Measurements from ENCODE around the gene MAGEA12.
"Not testable (repeated sequence)": the region's sequence is repeated elsewhere in the genome, so short reads cannot be mapped to it uniquely, and the experiment has no call there.

Gene MAGEA12, protein sequence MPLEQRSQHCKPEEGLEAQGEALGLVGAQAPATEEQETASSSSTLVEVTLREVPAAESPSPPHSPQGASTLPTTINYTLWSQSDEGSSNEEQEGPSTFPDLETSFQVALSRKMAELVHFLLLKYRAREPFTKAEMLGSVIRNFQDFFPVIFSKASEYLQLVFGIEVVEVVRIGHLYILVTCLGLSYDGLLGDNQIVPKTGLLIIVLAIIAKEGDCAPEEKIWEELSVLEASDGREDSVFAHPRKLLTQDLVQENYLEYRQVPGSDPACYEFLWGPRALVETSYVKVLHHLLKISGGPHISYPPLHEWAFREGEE

DNA sequence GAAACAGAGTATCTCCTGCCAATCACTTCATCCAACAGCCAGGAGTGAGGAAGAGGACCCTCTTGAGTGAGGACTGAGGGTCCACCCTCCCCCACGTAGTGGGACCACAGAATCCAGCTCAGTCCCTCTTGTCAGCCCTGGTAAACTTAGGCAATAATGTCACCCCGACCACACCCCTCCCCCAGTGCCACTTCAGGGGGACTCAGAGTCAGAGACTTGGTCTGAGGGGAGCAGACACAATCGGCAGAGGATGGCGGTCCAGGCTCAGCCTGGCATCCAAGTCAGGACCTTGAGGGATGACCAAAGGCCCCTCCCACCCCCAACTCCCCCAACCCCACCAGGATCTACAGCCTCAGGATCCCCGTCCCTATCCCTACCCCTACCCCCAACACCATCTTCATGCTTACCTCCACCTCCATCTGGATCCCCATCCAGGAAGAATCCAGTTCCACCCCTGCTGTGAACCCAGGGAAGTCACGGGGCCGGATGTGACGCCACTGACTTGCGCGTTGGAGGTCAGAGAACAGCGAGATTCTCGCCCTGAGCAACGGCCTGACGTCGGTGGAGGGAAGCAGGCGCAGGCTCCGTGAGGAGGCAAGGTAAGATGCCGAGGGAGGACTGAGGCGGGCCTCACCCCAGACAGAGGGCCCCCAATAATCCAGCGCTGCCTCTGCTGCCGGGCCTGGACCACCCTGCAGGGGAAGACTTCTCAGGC, at the start of gene MAGEA12, which contains the start of gene CSAG1:
TSS of gene MAGEA12 (plus strand) at position 497 of the 715 bp plus-strand sequence. CDS start 2,405 bp downstream, outside the sequence.
TSS of gene CSAG1 (minus strand) at position 461 of the 715 bp plus-strand sequence. CDS start 1,261 bp downstream, outside the sequence.
- DNase-seq: peak; percentile 89 to 93

DNA sequence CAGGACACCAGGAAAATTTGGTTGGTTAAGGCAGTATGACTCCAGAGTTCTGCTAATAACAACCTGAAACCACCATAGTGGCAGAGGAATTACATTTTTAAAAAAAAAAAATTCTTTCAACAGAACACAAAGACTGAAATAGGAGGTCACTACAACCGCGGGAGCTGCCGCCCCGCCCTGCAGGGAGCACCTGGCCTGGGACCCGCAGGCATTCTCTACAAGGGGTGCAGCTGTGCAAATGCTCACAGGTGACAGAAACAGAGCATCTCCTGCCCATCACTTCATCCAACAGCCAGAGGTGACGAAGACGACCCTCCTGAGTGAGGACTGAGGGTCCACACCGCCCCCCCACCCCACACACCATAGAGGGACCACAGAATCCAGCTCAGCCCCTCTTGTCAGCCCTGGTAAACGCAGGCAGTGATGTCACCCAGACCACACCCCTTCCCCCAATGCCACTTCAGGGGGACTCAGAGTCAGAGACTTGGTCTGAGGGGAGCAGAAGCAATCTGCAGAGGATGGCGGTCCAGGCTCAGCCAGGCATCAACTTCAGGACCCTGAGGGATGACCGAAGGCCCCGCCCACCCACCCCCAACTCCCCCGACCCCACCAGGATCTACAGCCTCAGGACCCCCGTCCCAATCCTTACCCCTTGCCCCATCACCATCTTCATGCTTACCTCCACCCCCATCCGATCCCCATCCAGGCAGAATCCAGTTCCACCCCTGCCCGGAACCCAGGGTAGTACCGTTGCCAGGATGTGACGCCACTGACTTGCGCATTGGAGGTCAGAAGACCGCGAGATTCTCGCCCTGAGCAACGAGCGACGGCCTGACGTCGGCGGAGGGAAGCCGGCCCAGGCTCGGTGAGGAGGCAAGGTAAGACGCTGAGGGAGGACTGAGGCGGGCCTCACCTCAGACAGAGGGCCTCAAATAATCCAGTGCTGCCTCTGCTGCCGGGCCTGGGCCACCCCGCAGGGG, 35.3 kb upstream of the MAGEA12 start, which contains the start of gene MAGEA3:
TSS of gene MAGEA3 (plus strand) at position 843 of the 980 bp plus-strand sequence. CDS start 2,039 bp downstream, outside the sequence.
- DNase-seq: not testable (repeated sequence)

DNA sequence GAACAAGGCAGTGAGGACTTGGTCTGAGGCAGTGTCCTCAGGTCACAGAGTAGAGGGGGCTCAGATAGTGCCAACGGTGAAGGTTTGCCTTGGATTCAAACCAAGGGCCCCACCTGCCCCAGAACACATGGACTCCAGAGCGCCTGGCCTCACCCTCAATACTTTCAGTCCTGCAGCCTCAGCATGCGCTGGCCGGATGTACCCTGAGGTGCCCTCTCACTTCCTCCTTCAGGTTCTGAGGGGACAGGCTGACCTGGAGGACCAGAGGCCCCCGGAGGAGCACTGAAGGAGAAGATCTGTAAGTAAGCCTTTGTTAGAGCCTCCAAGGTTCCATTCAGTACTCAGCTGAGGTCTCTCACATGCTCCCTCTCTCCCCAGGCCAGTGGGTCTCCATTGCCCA, 33.2 kb upstream of the MAGEA12 start:
- DNase-seq: not testable (repeated sequence)

DNA sequence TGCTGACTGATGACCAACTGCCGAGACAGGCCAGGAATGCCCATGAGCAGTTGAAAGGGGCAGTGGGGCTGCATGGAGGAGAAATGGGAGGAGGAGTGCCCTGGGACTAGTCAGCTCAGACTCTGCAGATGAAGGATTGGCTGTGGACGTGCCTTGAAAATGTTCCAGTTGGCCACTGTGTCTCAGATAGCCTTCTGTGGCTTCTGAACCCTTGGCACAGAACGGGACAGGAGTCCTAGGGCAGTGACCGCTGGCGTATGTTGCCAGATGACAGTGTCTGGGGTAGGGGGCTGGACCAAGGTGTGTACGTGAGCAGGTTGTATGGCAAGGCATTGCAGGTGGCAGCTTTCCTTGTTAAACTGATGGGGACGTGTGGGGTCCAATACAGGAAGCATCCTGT, 27.1 kb upstream of the MAGEA12 start:
- not testable (repeated sequence) for DNase-seq

DNA sequence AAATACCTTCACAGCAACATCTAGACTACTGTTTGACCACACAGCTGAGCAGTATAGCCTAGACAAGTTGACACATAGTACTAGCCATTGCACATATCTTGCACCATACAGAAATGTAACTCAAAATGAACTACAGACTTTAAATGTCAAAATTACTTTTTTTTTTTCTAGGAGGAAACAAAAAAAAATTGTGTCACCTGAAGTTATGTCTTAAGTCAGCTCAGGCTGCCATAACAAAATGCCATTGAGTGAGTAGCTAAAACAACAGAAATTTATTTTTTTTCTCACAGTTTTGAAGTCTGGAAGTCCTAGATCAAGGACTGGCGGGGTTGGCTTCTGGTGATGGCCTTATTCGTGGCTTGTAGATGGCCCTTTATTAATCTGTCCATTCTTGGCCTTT, 24.4 kb upstream of the MAGEA12 start, which contains the start of gene CSAG2:
TSS of gene CSAG2 (minus strand) at position 101 of the 400 bp plus-strand sequence. CDS start 161 bp downstream, outside the sequence.
- not testable (repeated sequence) for DNase-seq

DNA sequence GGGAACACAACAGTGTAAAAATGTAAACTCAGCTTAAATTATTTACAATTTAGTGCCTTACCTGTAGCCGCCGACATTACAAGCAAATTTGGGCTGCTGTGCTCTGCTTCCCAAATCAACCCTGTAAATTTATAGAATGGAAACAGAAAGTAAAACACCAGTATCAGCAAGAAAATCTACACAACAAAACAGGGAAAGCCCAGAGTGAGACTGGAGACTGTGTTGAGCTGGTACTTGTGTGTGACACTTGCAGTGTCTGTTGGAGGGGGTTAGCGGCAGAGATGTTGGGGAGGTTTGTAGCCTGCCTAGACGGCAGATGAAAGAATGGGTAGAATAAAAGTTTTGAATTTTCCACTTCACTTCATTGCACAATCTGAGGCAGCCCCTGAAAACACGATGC, 20.4 kb upstream of the MAGEA12 start:
- not testable (repeated sequence) for DNase-seq

DNA sequence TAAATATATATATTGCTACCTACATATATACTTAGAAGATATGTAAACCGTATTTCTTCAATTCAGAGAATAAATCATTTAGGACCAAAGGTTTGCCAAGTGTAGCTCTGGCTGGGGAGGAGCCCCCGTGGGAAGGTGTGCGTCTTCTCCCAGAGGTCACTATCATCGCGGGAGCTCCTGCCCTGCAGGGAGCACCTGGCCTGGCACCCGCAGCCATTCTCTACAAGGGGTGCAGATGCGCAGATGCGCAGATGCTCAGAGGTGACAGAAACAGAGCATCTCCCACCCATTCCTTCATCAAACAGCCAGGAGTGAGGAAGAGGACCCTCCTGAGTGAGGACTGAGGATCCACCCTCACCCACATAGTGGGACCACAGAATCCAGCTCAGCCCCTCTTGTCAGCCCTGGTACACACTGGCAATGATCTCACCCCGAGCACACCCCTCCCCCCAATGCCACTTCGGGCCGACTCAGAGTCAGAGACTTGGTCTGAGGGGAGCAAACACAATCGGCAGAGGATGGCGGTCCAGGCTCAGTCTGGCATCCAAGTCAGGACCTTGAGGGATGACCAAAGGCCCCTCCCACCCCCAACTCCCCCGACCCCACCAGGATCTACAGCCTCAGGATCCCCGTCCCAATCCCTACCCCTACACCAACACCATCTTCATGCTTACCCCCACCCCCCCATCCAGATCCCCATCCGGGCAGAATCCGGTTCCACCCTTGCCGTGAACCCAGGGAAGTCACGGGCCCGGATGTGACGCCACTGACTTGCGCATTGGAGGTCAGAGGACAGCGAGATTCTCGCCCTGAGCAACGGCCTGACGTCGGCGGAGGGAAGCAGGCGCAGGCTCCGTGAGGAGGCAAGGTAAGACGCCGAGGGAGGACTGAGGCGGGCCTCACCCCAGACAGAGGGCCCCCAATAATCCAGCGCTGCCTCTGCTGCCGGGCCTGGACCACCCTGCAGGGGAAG, 19.5 kb upstream of the MAGEA12 start, which contains the start of gene MAGEA2B:
TSS of gene MAGEA2B (plus strand) at position 814 of the 973 bp plus-strand sequence. CDS start 2,479 bp downstream, outside the sequence.
- not testable (repeated sequence) for DNase-seq

DNA sequence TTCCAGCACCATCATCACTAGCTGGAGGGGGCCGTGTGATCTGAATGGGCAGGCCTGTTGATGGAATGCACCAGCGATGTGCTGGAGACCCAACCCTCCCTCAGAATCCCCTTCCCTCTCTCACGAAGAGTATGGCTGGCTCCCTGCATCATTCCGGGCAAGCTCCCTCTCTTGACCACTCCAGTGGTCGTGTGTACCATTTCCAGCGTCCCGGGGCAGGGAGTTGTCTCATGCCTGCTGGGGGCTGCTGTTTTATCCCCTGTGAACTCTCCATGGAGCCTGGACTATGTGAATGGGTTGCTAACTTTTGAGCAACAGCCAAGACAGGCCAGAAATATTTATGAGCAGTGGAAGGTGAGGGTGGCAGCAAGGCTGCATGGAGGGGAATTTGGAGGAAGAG, 8.1 kb upstream of the MAGEA12 start:
- no peak for DNase-seq

DNA sequence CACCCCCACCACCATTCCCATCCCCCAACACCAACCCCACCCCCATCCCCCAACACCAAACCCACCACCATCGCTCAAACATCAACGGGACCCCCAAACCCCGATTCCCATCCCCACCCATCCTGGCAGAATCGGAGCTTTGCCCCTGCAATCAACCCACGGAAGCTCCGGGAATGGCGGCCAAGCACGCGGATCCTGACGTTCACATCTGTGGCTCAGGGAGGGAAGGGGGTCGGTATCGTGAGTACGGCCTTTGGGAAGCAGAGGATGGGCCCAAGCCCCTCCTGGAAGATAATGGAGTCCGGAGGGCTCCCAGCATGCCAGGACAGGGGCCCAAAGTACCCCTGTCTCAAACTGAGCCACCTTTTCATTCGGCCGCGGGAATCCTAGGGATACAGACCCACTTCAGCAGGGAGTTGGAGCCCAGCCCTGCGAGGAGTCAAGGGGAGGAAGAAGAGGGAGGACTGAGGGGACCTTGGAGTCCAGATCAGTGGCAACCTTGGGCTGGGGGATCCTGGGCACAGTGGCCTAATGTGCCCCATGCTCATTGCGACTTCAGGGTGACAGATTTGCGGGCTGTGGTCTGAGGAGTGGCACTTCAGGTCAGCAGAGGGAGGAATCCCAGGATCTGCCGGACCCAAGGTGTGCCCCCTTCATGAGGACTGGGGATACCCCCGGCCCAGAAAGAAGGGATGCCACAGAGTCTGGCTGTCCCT, 744 bp downstream of the MAGEA12 start:
- DNase-seq: not testable (repeated sequence)

DNA sequence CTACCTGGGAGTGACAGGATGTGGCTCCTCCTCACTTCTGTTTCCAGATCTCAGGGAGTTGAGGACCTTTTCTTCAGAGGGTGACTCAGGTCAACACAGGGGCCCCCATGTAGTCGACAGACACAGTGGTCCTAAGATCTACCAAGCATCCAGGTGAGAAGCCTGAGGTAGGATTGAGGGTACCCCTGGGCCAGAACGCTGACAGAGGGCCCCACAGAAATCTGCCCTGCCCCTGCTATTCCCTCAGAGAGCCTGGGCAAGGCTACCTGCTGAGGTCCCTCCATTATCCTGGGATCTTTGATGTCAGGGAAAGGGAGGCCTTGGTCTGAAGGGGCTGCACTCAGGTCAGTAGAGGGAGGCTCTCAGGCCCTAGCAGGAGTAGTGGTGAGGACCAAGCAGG, 1.5 kb downstream of the MAGEA12 start:
- DNase-seq: no peak

DNA sequence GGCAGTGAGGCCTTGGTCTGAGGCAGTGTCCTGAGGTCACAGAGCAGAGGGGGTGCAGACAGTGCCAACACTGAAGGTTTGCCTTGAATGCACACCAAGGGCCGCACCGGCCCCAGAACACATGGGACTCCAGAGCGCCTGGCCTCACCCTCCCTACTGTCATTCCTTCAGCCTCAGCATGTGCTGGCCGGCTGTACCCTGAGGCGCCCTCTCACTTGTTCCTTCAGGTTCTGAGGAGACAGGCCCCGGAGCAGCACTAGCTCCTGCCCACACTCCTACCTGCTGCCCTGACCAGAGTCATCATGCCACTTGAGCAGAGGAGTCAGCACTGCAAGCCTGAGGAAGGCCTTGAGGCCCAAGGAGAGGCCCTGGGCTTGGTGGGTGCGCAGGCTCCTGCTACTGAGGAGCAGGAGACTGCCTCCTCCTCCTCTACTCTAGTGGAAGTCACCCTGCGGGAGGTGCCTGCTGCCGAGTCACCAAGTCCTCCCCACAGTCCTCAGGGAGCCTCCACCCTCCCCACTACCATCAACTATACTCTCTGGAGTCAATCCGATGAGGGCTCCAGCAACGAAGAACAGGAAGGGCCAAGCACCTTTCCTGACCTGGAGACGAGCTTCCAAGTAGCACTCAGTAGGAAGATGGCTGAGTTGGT, 2.4 kb downstream of the MAGEA12 start:
- no peak for DNase-seq

DNA sequence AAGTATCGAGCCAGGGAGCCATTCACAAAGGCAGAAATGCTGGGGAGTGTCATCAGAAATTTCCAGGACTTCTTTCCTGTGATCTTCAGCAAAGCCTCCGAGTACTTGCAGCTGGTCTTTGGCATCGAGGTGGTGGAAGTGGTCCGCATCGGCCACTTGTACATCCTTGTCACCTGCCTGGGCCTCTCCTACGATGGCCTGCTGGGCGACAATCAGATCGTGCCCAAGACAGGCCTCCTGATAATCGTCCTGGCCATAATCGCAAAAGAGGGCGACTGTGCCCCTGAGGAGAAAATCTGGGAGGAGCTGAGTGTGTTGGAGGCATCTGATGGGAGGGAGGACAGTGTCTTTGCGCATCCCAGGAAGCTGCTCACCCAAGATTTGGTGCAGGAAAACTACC, 3.0 kb downstream of the MAGEA12 start:
- not testable (repeated sequence) for DNase-seq

DNA sequence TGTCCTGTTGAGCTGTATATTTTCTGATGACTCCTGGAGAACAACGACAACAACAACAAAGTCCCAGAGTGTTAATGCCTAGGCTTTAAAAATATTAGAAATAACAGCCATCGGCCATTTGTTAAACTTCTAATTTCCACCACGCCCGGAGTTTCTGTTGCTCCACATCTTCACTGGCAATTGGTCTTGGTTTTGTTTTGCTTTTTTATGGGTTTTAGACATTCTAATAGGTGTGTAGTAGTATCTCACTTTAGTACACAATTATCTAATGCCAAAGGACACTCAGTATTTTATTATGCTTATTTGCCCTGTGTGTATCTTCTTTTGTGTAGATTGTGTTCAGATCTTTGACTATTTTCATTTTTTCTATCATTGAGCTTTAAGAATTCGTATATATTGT, 5.0 kb downstream of the MAGEA12 start:
- DNase-seq: no peak

DNA sequence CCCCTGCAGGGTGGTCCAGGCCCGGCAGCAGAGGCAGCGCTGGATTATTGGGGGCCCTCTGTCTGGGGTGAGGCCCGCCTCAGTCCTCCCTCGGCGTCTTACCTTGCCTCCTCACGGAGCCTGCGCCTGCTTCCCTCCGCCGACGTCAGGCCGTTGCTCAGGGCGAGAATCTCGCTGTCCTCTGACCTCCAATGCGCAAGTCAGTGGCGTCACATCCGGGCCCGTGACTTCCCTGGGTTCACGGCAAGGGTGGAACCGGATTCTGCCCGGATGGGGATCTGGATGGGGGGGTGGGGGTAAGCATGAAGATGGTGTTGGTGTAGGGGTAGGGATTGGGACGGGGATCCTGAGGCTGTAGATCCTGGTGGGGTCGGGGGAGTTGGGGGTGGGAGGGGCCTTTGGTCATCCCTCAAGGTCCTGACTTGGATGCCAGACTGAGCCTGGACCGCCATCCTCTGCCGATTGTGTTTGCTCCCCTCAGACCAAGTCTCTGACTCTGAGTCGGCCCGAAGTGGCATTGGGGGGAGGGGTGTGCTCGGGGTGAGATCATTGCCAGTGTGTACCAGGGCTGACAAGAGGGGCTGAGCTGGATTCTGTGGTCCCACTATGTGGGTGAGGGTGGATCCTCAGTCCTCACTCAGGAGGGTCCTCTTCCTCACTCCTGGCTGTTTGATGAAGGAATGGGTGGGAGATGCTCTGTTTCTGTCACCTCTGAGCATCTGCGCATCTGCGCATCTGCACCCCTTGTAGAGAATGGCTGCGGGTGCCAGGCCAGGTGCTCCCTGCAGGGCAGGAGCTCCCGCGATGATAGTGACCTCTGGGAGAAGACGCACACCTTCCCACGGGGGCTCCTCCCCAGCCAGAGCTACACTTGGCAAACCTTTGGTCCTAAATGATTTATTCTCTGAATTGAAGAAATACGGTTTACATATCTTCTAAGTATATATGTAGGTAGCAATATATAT, 20.4 kb downstream of the MAGEA12 start, which contains the start of gene MAGEA2:
TSS of gene MAGEA2 (minus strand) at position 157 of the 965 bp plus-strand sequence. CDS start 2,479 bp downstream, outside the sequence.
- DNase-seq: not testable (repeated sequence)

DNA sequence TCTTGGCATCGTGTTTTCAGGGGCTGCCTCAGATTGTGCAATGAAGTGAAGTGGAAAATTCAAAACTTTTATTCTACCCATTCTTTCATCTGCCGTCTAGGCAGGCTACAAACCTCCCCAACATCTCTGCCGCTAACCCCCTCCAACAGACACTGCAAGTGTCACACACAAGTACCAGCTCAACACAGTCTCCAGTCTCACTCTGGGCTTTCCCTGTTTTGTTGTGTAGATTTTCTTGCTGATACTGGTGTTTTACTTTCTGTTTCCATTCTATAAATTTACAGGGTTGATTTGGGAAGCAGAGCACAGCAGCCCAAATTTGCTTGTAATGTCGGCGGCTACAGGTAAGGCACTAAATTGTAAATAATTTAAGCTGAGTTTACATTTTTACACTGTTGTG, 21.3 kb downstream of the MAGEA12 start:
- not testable (repeated sequence) for DNase-seq

DNA sequence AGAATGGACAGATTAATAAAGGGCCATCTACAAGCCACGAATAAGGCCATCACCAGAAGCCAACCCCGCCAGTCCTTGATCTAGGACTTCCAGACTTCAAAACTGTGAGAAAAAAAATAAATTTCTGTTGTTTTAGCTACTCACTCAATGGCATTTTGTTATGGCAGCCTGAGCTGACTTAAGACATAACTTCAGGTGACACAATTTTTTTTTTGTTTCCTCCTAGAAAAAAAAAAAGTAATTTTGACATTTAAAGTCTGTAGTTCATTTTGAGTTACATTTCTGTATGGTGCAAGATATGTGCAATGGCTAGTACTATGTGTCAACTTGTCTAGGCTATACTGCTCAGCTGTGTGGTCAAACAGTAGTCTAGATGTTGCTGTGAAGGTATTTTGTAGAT, 25.4 kb downstream of the MAGEA12 start, which contains the start of gene CSAG3:
TSS of gene CSAG3 (plus strand) at position 301 of the 400 bp plus-strand sequence.
- not testable (repeated sequence) for DNase-seq

DNA sequence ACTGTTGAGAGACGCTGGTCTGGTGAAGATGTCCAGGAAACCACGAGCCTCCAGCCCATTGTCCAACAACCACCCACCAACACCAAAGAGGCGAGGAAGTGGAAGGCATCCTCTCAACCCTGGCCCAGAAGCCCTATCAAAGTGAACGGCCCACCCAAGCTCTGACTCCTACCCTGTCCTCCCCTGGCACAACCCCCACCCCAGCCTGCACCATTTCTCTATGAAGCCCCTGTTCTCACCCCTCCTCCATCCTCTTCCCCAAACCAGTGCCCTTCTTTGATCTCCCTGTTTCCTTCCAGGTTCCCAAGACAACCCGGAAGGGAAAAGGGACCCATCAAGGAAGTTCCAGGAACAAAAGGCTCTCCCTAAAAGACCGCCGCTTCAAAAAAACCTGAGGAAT, 26.0 kb downstream of the MAGEA12 start:
- not testable (repeated sequence) for DNase-seq

DNA sequence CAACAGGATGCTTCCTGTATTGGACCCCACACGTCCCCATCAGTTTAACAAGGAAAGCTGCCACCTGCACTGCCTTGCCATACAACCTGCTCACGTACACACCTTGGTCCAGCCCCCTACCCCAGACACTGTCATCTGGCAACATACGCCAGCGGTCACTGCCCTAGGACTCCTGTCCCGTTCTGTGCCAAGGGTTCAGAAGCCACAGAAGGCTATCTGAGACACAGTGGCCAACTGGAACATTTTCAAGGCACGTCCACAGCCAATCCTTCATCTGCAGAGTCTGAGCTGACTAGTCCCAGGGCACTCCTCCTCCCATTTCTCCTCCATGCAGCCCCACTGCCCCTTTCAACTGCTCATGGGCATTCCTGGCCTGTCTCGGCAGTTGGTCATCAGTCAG, 28.0 kb downstream of the MAGEA12 start:
- DNase-seq: not testable (repeated sequence)

Data from NCI-H2081 (cell line).